GM12872 (cell line): ENCODE results near the gene PDSS1.

ENCODE experiments used
- TF ChIP-seq, protein P1 (sequence below): IDR thresholded peaks from 3 replicates; pipeline ENCODE4 v1.5.1; 2011; ENCODE audit warnings: low read depth, mild to moderate bottlenecking, low read length, moderate library complexity; ENCODE audit not compliant: insufficient read depth

The PDSS1 gene

GRCh38 chr10:26703974-26704373 lies 6.5 kb downstream of the PDSS1 start:
- TF ChIP-seq, protein P1, sequence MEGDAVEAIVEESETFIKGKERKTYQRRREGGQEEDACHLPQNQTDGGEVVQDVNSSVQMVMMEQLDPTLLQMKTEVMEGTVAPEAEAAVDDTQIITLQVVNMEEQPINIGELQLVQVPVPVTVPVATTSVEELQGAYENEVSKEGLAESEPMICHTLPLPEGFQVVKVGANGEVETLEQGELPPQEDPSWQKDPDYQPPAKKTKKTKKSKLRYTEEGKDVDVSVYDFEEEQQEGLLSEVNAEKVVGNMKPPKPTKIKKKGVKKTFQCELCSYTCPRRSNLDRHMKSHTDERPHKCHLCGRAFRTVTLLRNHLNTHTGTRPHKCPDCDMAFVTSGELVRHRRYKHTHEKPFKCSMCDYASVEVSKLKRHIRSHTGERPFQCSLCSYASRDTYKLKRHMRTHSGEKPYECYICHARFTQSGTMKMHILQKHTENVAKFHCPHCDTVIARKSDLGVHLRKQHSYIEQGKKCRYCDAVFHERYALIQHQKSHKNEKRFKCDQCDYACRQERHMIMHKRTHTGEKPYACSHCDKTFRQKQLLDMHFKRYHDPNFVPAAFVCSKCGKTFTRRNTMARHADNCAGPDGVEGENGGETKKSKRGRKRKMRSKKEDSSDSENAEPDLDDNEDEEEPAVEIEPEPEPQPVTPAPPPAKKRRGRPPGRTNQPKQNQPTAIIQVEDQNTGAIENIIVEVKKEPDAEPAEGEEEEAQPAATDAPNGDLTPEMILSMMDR: no peak

- TF ChIP-seq, protein P1: no peak
These were observed 8.7 kb downstream of the PDSS1 start for GRCh38 chr10:26706206-26706605.

DNA sequence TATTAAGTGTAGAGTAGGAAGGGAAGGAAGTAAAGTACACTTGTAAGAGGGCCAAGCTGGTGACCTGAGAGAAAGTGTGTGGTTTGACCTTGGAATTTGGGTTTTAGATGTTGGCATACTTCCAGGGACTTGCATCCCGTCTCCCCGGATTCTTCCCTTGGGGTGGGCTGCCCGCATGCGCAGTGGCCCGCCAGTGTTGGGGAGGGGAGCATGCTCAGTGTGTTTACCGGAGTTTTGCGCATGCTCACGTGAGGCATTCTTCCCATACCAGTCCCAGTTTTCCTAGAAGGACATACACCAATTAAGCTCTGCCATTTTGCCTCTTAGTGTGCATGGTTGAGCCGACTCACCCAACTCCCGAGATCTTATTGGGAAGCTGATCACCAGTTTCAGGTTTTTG lies 9.4 kb downstream of the PDSS1 start:
- TF ChIP-seq, protein P1: no peak

GRCh38 chr10:26711324-26711723 lies 13.8 kb downstream of the PDSS1 start:
- TF ChIP-seq, protein P1: no peak

GRCh38 chr10:26714415-26715136 lies 17.1 kb downstream of the PDSS1 start:
- TF ChIP-seq, protein P1: no peak

GRCh38 chr10:26715137-26715487 lies 17.6 kb downstream of the PDSS1 start:
- TF ChIP-seq, protein P1: no peak

- TF ChIP-seq, protein P1: no peak
These were observed 20.0 kb downstream of the PDSS1 start for GRCh38 chr10:26717476-26717875.
